A673 (cell line): Measurements from ENCODE around the gene LMBRD1. TPM values are rescaled to one million over a fixed set of nuclear protein-coding genes. Genes with fewer than 3 reads are reported as not detected.

Experiments used
- BruUV-seq: library from RNA; stranded (reverse); fragments of 400-500 nt; replicated peaks from 2 replicates; lab custom pipeline; 2021; lab: Mats Ljungman, UMichigan
- CTCF ChIA-PET: fragments of 300-600 bp; sonication (Branson Sonifier 250); formaldehyde crosslinking; loops from one replicate; lab custom pipeline; 2022; ENCODE audit warnings: antibody characterized with exemption; lab: Charles Lee
- POLR2A ChIA-PET: fragments of 300-600 bp; sonication (Branson Sonifier 250); formaldehyde crosslinking; loops from one replicate; lab custom pipeline; 2022; ENCODE audit warnings: antibody characterized with exemption; ENCODE audit not compliant: low non-redundant PET; lab: Charles Lee
- DNase-seq: peaks from one replicate; pipeline ENCODE4 v3.0.0-alpha.2; 2015; ENCODE audit warnings: low spot score
- H3K27ac ChIP-seq: fragments of 200-600 bp; sonication (generic); 2 replicates; pipeline ENCODE4 v1.5.1; 2016; ENCODE audit warnings: mixed run types, low read depth, mild to moderate bottlenecking, mixed read lengths, antibody characterized with exemption, low read length; ENCODE audit not compliant: poor library complexity, severe bottlenecking
- H3K27me3 ChIP-seq: fragments of 200-600 bp; sonication (generic); replicated peaks from 2 replicates; pipeline ENCODE4 v1.6.1; 2017; ENCODE audit warnings: mixed run types, low read depth, mild to moderate bottlenecking, mixed read lengths, antibody characterized with exemption, low read length; ENCODE audit not compliant: insufficient read depth, poor library complexity
- H3K36me3 ChIP-seq: fragments of 200-600 bp; sonication (generic); 2 replicates; pipeline ENCODE4 v1.6.1; 2016; ENCODE audit warnings: mixed run types, mild to moderate bottlenecking, mixed read lengths, antibody characterized with exemption, low read length; ENCODE audit not compliant: insufficient read depth, poor library complexity, severe bottlenecking
- H3K4me1 ChIP-seq: fragments of 200-600 bp; sonication (generic); 2 replicates; pipeline ENCODE4 v1.6.1; 2017; ENCODE audit warnings: mixed run types, mild to moderate bottlenecking, mixed read lengths, antibody characterized with exemption, low read length; ENCODE audit not compliant: insufficient read depth, poor library complexity, severe bottlenecking
- H3K4me3 ChIP-seq: fragments of 200-600 bp; sonication (generic); 2 replicates; pipeline ENCODE4 v1.5.1; 2016; ENCODE audit warnings: low read depth, mixed run types, mild to moderate bottlenecking, mixed read lengths, low read length; ENCODE audit not compliant: poor library complexity, severe bottlenecking
- H3K9me3 ChIP-seq: fragments of 200-600 bp; sonication (generic); 2 replicates; pipeline ENCODE4 v1.6.1; 2016; ENCODE audit warnings: mixed run types, low read depth, mild to moderate bottlenecking, mixed read lengths, antibody characterized with exemption, low read length; ENCODE audit not compliant: poor library complexity, severe bottlenecking
- CTCF ChIP-seq: fragments of 300-800, 200-600 bp; sonication (generic); conservative IDR thresholded peaks from 2 replicates; pipeline ENCODE4 v1.5.1; 2017; ENCODE audit warnings: low read depth, mild to moderate bottlenecking, antibody characterized with exemption, low read length, moderate library complexity, mixed read lengths
- EZH2 ChIP-seq: fragments of 200-600 bp; sonication (generic); IDR thresholded peaks from 2 replicates; pipeline ENCODE4 v1.6.1; 2017; ENCODE audit warnings: borderline replicate concordance, low read depth, mild to moderate bottlenecking, mixed read lengths, antibody characterized with exemption, low read length; ENCODE audit not compliant: poor library complexity, severe bottlenecking
- intact Hi-C: fragments of 100-400 bp; cut with micrococcal nuclease; formaldehyde crosslinking; loops from one replicate; pipeline ENCODE4 v1.10.0; 2022; ENCODE audit not compliant: unreplicated experiment
- total RNA-seq: library from RNA; stranded (reverse); gene quantifications from 2 replicates; pipeline ENCODE4 v1.2.3, GENCODE V29; 2021

LMBRD1 gene
- total RNA-seq, 1 experiment from 2014 or later, result 19.8 TPM

- no peak for DNase-seq
- intact Hi-C loops, result no loop called here
- no peak overlapping the region for H3K27ac ChIP-seq
- ChIA-PET CTCF (no interaction called here), POLR2A (no interaction called here)
- TF ChIP-seq CTCF (no peak), EZH2 (no peak)
- H3K36me3 ChIP-seq, result no peaks in the 10 kb centered on the region
- no TSS peak for BruUV-seq
- H3K27me3 ChIP-seq, result no peaks in the 10 kb centered on the region
- peaks cover 7% of the 10 kb centered on the region for H3K4me1 ChIP-seq
- H3K9me3 ChIP-seq, result no peaks in the 10 kb centered on the region
- no peak overlapping the region for H3K4me3 ChIP-seq
These were observed 19.2 kb upstream of the LMBRD1 start for GRCh38 chr6:69816026-69816425.

GRCh38 chr6:69813508-69813907 lies 16.7 kb upstream of the LMBRD1 start:
- no TSS peak for BruUV-seq
- Histone ChIP-seq H3K9me3 (no peaks in the 10 kb centered on the region), H3K36me3 (no peaks in the 10 kb centered on the region), H3K27me3 (no peaks in the 10 kb centered on the region), H3K4me1 (peaks cover 7% of the 10 kb centered on the region), H3K27ac (no peak overlapping the region), H3K4me3 (no peak overlapping the region)
- no peak for DNase-seq
- CTCF ChIA-PET, result no interaction called here
- POLR2A ChIA-PET, result interaction anchor here (0.7 kb wide), 1 partner anchor 95 kb away, joined by 4 read pairs; no protein-coding TSS in a partner anchor
- TF ChIP-seq EZH2 (no peak), CTCF (no peak)
- intact Hi-C loops, result no loop called here

- CTCF ChIA-PET, result no interaction called here
These were observed 16.1 kb upstream of the LMBRD1 start for GRCh38 chr6:69812746-69813427.

More at GRCh38 chr6:69812746-69813427, 16.1 kb upstream of the LMBRD1 start:
- no TSS peak for BruUV-seq
- no peak for TF ChIP-seq CTCF
- no peak for TF ChIP-seq EZH2
- Histone ChIP-seq H3K9me3 (no peaks in the 10 kb centered on the region), H3K27ac (no peak overlapping the region), H3K36me3 (no peaks in the 10 kb centered on the region), H3K27me3 (no peaks in the 10 kb centered on the region), H3K4me3 (no peak overlapping the region), H3K4me1 (peaks cover 7% of the 10 kb centered on the region)
- no peak for DNase-seq
- POLR2A ChIA-PET, result interaction anchor here (0.7 kb wide), 1 partner anchor 95 kb away, joined by 4 read pairs; no protein-coding TSS in a partner anchor
- intact Hi-C loops, result no loop called here
